ENCODE measurements around the gene AKAP6. TPM values are rescaled to one million over a fixed set of nuclear protein-coding genes. Genes with fewer than 3 reads are reported as not detected.

AKAP6 gene
- polyA plus RNA-seq, 3 donors from 2014 or later: not detected

DNA sequence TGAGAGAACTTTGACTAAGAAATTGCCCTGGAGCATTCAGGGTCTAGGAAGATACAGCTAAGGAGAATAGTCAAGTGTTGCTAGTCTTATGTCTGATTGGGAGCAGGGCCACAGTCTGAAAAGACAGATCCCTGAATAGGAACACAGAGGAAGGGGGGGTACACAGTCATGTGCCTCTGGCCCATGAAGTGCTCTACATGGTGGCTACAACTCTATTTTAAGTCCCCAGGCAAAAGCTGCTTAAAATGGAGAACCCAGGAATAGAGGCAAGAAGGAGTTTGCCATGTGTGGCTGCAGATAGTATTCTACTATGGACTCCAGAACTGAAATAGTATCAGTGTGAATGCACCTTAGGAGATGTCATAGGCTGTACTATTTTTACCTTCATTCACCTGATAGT is 491.6 kb downstream of the AKAP6 start:
- no peak overlapping the region for H3K4me3 Mint-ChIP-seq
- H3K4me1 Mint-ChIP-seq: no peaks in the 10 kb centered on the region
- peaks cover 10 to 48% (median 15%) of the 10 kb centered on the region in 6 donors for H3K9me3 Mint-ChIP-seq
- no peak overlapping the region for H3K27ac Mint-ChIP-seq
- H3K36me3 Mint-ChIP-seq: no peaks in the 10 kb centered on the region
- peaks cover 0 to 2% (median 2%) of the 10 kb centered on the region in 3 donors for H3K27me3 Mint-ChIP-seq (ENCODE audit: low read depth in 3 of 3)
- DNase-seq: no peak

GRCh38 chr14:32821964-32822653 is 493.0 kb downstream of the AKAP6 start:
- peaks cover 0 to 2% (median 0%) of the 10 kb centered on the region in 3 donors for H3K27me3 Mint-ChIP-seq (ENCODE audit: low read depth in 3 of 3)
- H3K4me1 Mint-ChIP-seq: no peaks in the 10 kb centered on the region
- no peaks in the 10 kb centered on the region for H3K36me3 Mint-ChIP-seq
- no peak overlapping the region for H3K4me3 Mint-ChIP-seq
- no peak for DNase-seq
- H3K9me3 Mint-ChIP-seq: peaks cover 10 to 48% (median 16%) of the 10 kb centered on the region in 6 donors
- no peak overlapping the region for H3K27ac Mint-ChIP-seq

GRCh38 chr14:32823706-32824105 is 494.6 kb downstream of the AKAP6 start:
- Mint-ChIP-seq H3K36me3 (no peaks in the 10 kb centered on the region), H3K27me3 (ENCODE audit: low read depth in 3 of 3) (peaks cover 0 to 2% (median 0%) of the 10 kb centered on the region in 3 donors), H3K4me1 (no peaks in the 10 kb centered on the region), H3K9me3 (peaks cover 11 to 36% (median 16%) of the 10 kb centered on the region in 6 donors), H3K27ac (no peak overlapping the region), H3K4me3 (no peak overlapping the region)
- DNase-seq: no peak

DNA sequence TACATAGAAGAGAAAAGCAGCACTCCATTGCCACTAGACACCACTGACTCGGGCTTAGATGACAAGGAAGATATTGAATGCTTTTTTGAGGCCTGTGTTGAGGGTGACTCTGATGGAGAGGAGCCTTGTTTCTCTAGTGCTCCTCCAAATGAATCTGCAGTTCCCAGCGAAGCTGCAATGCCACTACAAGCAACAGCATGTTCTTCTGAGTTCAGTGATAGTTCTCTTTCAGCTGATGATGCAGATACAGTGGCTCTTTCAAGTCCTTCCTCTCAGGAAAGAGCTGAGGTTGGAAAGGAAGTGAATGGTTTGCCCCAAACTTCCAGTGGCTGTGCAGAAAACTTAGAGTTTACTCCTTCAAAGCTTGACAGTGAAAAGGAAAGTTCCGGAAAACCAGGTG is 495.1 kb downstream of the AKAP6 start:
- Mint-ChIP-seq H3K27ac (no peak overlapping the region), H3K4me1 (no peaks in the 10 kb centered on the region), H3K4me3 (no peak overlapping the region), H3K27me3 (ENCODE audit: low read depth in 3 of 3) (peaks cover 0 to 2% (median 0%) of the 10 kb centered on the region in 3 donors), H3K36me3 (no peaks in the 10 kb centered on the region), H3K9me3 (peaks cover 11 to 38% (median 15%) of the 10 kb centered on the region in 6 donors)
- DNase-seq: no peak

DNA sequence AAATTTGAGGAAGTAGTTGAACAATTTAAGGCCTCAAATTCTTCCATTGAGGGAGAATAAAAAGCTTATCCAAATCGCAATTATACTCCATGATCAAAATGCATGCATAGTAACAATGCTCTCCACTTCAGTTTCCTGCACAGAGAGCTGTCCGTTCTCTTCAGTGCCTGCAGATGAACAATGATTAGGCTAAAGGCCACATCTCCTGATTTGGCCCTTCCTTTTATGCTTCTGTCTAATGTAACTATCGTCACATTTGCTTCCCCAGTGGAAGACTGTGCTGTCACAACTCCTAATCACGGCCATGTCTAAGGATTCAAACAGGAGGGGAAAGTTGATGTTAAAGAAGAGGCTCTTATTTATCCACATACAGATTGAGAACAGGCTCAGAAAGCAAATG is 496.0 kb downstream of the AKAP6 start:
- peaks cover 9 to 38% (median 14%) of the 10 kb centered on the region in 6 donors for H3K9me3 Mint-ChIP-seq
- no peaks in the 10 kb centered on the region for H3K36me3 Mint-ChIP-seq
- no peak overlapping the region for H3K4me3 Mint-ChIP-seq
- no peak overlapping the region for H3K27ac Mint-ChIP-seq
- no peak for DNase-seq
- H3K4me1 Mint-ChIP-seq: no peaks in the 10 kb centered on the region
- H3K27me3 Mint-ChIP-seq (ENCODE audit: low read depth in 3 of 3): peaks cover 0 to 2% (median 0%) of the 10 kb centered on the region in 3 donors

DNA sequence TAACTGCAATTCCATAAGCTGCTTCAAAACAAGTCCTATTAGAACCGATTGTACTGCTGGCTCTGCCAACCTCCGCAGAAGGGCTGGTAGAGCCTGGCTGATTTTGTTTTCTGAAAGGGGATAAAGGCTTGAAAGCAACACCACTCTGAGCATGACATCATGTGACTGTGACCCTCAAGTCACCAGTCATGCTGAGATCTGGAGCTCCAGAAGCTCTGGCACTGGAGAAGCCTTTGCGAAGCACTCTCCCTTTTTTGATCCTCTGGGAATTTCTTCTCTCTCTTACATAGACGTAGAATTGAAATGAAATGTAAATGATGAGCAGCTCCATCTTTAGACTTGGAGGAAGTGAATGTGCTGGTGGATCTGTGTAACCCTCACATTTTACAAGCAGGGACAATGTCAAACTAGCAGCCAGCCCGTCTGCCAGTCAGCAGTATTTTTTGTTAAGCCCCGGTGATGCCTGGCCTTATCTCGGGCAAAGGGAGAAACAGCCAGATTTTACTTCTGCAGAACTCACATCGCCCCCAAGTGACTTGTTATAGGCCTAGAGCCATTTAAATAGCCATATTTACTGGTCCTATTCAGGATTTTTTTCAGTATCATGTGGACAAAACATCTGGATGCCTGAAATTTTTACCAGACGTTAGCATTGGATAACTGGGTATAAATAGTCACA is 497.4 kb downstream of the AKAP6 start:
- Mint-ChIP-seq H3K4me3 (no peak overlapping the region), H3K27me3 (ENCODE audit: low read depth in 3 of 3) (no peaks in the 10 kb centered on the region), H3K36me3 (no peaks in the 10 kb centered on the region), H3K27ac (no peak overlapping the region), H3K4me1 (no peaks in the 10 kb centered on the region), H3K9me3 (peaks cover 5 to 47% (median 14%) of the 10 kb centered on the region in 6 donors)
- no peak for DNase-seq

DNA sequence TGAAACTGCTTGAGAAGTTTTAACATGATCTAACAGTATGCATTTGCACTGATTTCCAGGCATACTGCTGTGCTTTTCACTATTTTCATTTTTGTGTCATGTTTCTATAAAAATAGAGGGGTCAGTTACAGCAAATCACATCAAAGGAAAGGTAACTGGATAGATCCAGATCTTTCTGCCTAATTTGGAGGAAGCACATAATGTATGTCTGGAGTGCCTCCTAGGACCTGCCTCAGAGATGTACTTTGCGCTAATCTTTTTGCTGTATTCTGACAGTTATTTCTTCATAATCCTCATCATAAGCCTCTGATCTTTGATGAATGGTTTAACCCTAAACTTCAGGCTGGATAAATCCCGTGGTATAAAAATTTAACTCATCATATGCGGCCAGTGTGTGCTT is 498.4 kb downstream of the AKAP6 start:
- Mint-ChIP-seq H3K36me3 (no peaks in the 10 kb centered on the region), H3K4me3 (no peak overlapping the region), H3K27me3 (ENCODE audit: low read depth in 3 of 3) (no peaks in the 10 kb centered on the region), H3K9me3 (peaks cover 1 to 45% (median 10%) of the 10 kb centered on the region in 6 donors), H3K27ac (no peak overlapping the region), H3K4me1 (no peaks in the 10 kb centered on the region)
- DNase-seq: no peak

DNA sequence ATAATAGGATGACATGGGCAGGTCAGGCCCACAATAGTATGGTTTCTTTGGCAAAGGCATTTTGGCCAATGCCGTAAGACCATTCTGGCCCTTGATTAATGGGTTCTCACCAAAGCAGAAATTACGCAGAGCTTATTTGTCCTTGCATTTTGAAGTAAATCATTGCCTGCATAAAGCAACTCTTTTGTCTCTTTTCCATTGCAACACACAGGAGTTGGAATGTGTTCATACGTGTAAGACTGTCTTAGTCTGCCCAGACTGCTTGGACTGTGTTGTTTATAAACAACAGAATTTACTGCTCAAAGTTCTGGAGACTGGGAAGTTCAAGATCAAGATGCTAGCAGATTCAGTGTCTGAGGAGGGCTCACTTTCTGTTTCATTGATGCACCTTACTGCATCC is 506.8 kb downstream of the AKAP6 start:
- Mint-ChIP-seq H3K27me3 (ENCODE audit: low read depth in 3 of 3) (peaks cover 0 to 2% (median 0%) of the 10 kb centered on the region in 3 donors), H3K27ac (no peak overlapping the region), H3K36me3 (no peaks in the 10 kb centered on the region), H3K9me3 (peaks cover 0 to 33% (median 4%) of the 10 kb centered on the region in 6 donors), H3K4me1 (no peaks in the 10 kb centered on the region), H3K4me3 (no peak overlapping the region)
- no peak for DNase-seq

GRCh38 chr14:32841698-32842097 is 512.6 kb downstream of the AKAP6 start:
- Mint-ChIP-seq H3K4me1 (no peaks in the 10 kb centered on the region), H3K9me3 (peaks cover 4 to 42% (median 19%) of the 10 kb centered on the region in 6 donors), H3K36me3 (no peaks in the 10 kb centered on the region), H3K4me3 (no peak overlapping the region), H3K27me3 (ENCODE audit: low read depth in 3 of 3) (peaks cover 0 to 2% (median 0%) of the 10 kb centered on the region in 3 donors), H3K27ac (no peak overlapping the region)
- no peak for DNase-seq

GRCh38 chr14:32846821-32847365 is 517.8 kb downstream of the AKAP6 start:
- DNase-seq: no peak
- no peak overlapping the region for H3K27ac Mint-ChIP-seq
- no peak overlapping the region for H3K4me3 Mint-ChIP-seq
- peaks cover 0 to 2% (median 0%) of the 10 kb centered on the region in 3 donors for H3K27me3 Mint-ChIP-seq (ENCODE audit: low read depth in 3 of 3)
- H3K4me1 Mint-ChIP-seq: no peaks in the 10 kb centered on the region
- peaks cover 0 to 4% (median 0%) of the 10 kb centered on the region in 3 donors for H3K36me3 Mint-ChIP-seq
- peaks cover 7 to 41% (median 21%) of the 10 kb centered on the region in 6 donors for H3K9me3 Mint-ChIP-seq

DNA sequence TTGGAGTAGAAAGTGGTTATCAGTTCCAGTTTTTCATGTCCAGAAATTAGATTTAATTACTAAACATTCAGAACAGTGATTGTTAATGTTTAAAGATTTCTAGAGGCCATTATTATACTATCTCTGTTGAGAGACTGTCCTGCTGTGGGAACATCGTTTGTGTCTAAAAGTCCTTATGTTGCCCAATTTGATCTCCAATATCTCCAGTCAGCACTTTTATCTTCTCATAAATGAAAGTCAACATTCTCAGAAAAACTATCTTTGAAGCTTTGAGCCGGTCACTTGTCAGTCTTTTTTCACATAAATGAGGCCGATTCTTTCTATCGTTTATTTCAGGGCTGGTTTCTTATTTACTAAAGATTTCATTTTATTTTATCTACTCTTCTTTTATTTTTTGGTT is 518.8 kb downstream of the AKAP6 start:
- H3K27ac Mint-ChIP-seq: no peak overlapping the region
- H3K4me3 Mint-ChIP-seq: no peak overlapping the region
- no peaks in the 10 kb centered on the region for H3K4me1 Mint-ChIP-seq
- DNase-seq: no peak
- peaks cover 7 to 39% (median 22%) of the 10 kb centered on the region in 6 donors for H3K9me3 Mint-ChIP-seq
- peaks cover 0 to 2% (median 0%) of the 10 kb centered on the region in 3 donors for H3K27me3 Mint-ChIP-seq (ENCODE audit: low read depth in 3 of 3)
- peaks cover 0 to 4% (median 0%) of the 10 kb centered on the region in 3 donors for H3K36me3 Mint-ChIP-seq

DNA sequence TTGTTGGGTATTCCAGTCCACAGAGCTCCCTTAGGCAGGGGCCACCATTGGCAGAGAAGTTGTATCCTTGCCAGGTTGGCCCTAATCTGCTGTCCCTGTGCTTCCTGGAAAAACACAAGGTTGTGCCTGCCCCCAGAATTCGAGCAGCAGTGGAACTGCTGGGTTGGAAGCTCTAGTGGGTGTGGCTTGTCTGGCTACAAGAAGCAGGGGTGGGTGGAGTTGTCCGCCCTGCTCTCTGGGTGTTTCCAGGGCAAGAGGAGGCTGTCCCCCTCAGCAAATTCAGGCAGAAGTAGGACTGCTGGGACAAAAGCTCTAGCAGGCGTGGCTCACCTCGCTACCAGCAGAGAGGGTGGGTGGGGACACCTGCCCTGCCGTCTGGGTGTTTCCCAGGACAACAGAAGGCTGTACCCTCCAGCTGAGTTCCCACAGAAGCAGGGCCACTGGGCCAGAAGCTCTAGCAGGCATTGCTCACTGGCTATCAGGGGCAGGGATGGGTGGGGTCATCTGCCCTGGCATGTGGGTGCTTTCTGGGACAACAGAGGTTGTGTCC is 536.8 kb downstream of the AKAP6 start:
- no peak overlapping the region for H3K4me3 Mint-ChIP-seq
- H3K9me3 Mint-ChIP-seq: peaks cover 0 to 61% (median 24%) of the 10 kb centered on the region in 6 donors
- DNase-seq: no peak
- H3K4me1 Mint-ChIP-seq: no peaks in the 10 kb centered on the region
- H3K36me3 Mint-ChIP-seq: no peaks in the 10 kb centered on the region
- no peak overlapping the region for H3K27ac Mint-ChIP-seq
- H3K27me3 Mint-ChIP-seq (ENCODE audit: low read depth in 3 of 3): peaks cover 0 to 5% (median 0%) of the 10 kb centered on the region in 3 donors

GRCh38 chr14:32883188-32883587 is 554.1 kb downstream of the AKAP6 start:
- Mint-ChIP-seq H3K4me1 (no peaks in the 10 kb centered on the region), H3K36me3 (no peaks in the 10 kb centered on the region), H3K27ac (no peak overlapping the region), H3K27me3 (ENCODE audit: low read depth in 3 of 3) (no peaks in the 10 kb centered on the region), H3K9me3 (peaks cover 11 to 47% (median 15%) of the 10 kb centered on the region in 6 donors), H3K4me3 (no peak overlapping the region)
- DNase-seq: no peak

All from immature natural killer cell (primary cell).